IMR-90 (cell line): Measurements from ENCODE around the gene SLC23A2. TPM values are rescaled to one million over a fixed set of nuclear protein-coding genes. Genes with fewer than 3 reads are reported as not detected.
A peak's percentile ranks its signal among the peaks of the same experiment; 100 is the strongest.

Source experiments
- ATAC-seq: fragments of 200-7000 bp; cut with Tn5 transposase; 2 replicates; pipeline ENCODE4 v1.9.1; 2020; ENCODE audit warnings: low read depth, mild to moderate bottlenecking, moderate library complexity
- BruUV-seq: library from RNA; stranded (reverse); fragments of 400-500 nt; replicated peaks from 2 replicates; lab custom pipeline; 2021; lab: Mats Ljungman, UMichigan
- CTCF ChIA-PET: fragments of 300-600 bp; formaldehyde crosslinking; extraction: SDS; loops from one replicate; lab custom pipeline; 2021; ENCODE audit warnings: antibody characterized with exemption; lab: Yijun Ruan, JAX
- POLR2A ChIA-PET: fragments of 300-600 bp; sonication (Branson Sonifier 250); formaldehyde crosslinking; loops from one replicate; lab custom pipeline; 2022; ENCODE audit warnings: antibody characterized with exemption; ENCODE audit not compliant: unreplicated experiment; lab: Charles Lee
- DNase-seq: peaks from one replicate; pipeline ENCODE4 v3.0.0; 2013
- H2AFZ ChIP-seq: replicated peaks from 2 replicates; pipeline ENCODE3; 2013; ENCODE audit warnings: low read length, mild to moderate bottlenecking; ENCODE audit not compliant: poor library complexity
- H2AK5ac ChIP-seq: 2 replicates; pipeline ENCODE4 v1.6.1; 2013; ENCODE audit warnings: low read depth, low read length, inconsistent platforms
- H2AK9ac ChIP-seq: replicated peaks from 2 replicates; pipeline ENCODE3; 2013; ENCODE audit warnings: mild to moderate bottlenecking, low read depth, low read length, moderate library complexity; ENCODE audit not compliant: poor library complexity
- H2BK120ac ChIP-seq: 2 replicates; pipeline ENCODE4 v1.6.1; 2013; ENCODE audit warnings: low read depth, low read length, inconsistent platforms
- H2BK15ac ChIP-seq: 3 replicates; pipeline ENCODE4 v1.6.1; 2013; ENCODE audit warnings: low read depth, low read length, inconsistent platforms
- H2BK20ac ChIP-seq: 2 replicates; pipeline ENCODE4 v1.6.1; 2013; ENCODE audit warnings: low read depth, mild to moderate bottlenecking, inconsistent platforms, low read length, moderate library complexity
- H2BK5ac ChIP-seq: 2 replicates; pipeline ENCODE4 v1.6.1; 2013; ENCODE audit warnings: mild to moderate bottlenecking, low read depth, low read length, inconsistent platforms; ENCODE audit not compliant: poor library complexity, severe bottlenecking
- H3K14ac ChIP-seq: replicated peaks from 2 replicates; pipeline ENCODE4 v1.6.1; 2013; ENCODE audit warnings: low read depth, low read length, inconsistent platforms
- H3K18ac ChIP-seq: 2 replicates; pipeline ENCODE4 v1.6.1; 2013; ENCODE audit warnings: low read depth, low read length, control low read depth
- H3K23ac ChIP-seq: 2 replicates; pipeline ENCODE4 v1.6.1; 2013; ENCODE audit warnings: low read depth, low read length, inconsistent platforms
- H3K27ac ChIP-seq: 2 replicates; pipeline ENCODE4 v1.5.1; 2013; ENCODE audit warnings: mild to moderate bottlenecking, control low read depth, low read length; ENCODE audit not compliant: insufficient read depth
- H3K27me3 ChIP-seq: 2 replicates; pipeline ENCODE4 v1.6.1; 2013; ENCODE audit warnings: low read length; ENCODE audit not compliant: control insufficient read depth, insufficient read depth
- H3K36me3 ChIP-seq: 2 replicates; pipeline ENCODE4 v1.6.1; 2013; ENCODE audit warnings: low read length, mixed read lengths; ENCODE audit not compliant: control insufficient read depth, insufficient read depth
- H3K4ac ChIP-seq: 2 replicates; pipeline ENCODE4 v1.6.1; 2013; ENCODE audit warnings: low read depth, low read length, inconsistent platforms
- H3K4me1 ChIP-seq: 2 replicates; pipeline ENCODE4 v1.6.1; 2013; ENCODE audit warnings: low read length, mixed read lengths; ENCODE audit not compliant: control insufficient read depth, insufficient read depth
- H3K4me2 ChIP-seq: 2 replicates; pipeline ENCODE4 v1.6.1; 2013; ENCODE audit warnings: low read depth, mild to moderate bottlenecking, control low read depth, low read length, moderate library complexity
- H3K4me3 ChIP-seq: 2 replicates; pipeline ENCODE4 v1.5.1; 2013; ENCODE audit warnings: low read depth, mild to moderate bottlenecking, control low read depth, low read length, moderate library complexity; ENCODE audit not compliant: insufficient read depth
- H3K56ac ChIP-seq: 2 replicates; pipeline ENCODE4 v1.6.1; 2013; ENCODE audit warnings: low read length, inconsistent platforms; ENCODE audit not compliant: insufficient read depth; ENCODE audit errors: extremely low read depth
- H3K79me1 ChIP-seq, 2 experiments: 2 replicates each; pipeline ENCODE4 v1.6.1; 2013; ENCODE audit warnings: low read length in 2 of 2, inconsistent platforms in 1 of 2, low read depth in 1 of 2
- H3K9ac ChIP-seq: 2 replicates; pipeline ENCODE4 v1.6.1; 2013; ENCODE audit warnings: low read depth, low read length, control low read depth
- H3K9me1 ChIP-seq: 2 replicates; pipeline ENCODE4 v1.6.1; 2013; ENCODE audit warnings: low read length, inconsistent platforms; ENCODE audit not compliant: insufficient read depth
- H3K9me3 ChIP-seq: 2 replicates; pipeline ENCODE4 v1.6.1; 2013; ENCODE audit warnings: low read length; ENCODE audit not compliant: control insufficient read depth, insufficient read depth
- H4K20me1 ChIP-seq: 2 replicates; pipeline ENCODE4 v1.6.1; 2013; ENCODE audit warnings: low read length, inconsistent platforms; ENCODE audit not compliant: insufficient read depth
- H4K5ac ChIP-seq: 2 replicates; pipeline ENCODE4 v1.6.1; 2013; ENCODE audit warnings: mild to moderate bottlenecking, low read depth, low read length, control low read depth
- H4K8ac ChIP-seq, 2 experiments: 2 replicates each; pipeline ENCODE4 v1.6.1; 2013; ENCODE audit warnings: low read depth in 2 of 2, low read length in 2 of 2, control low read depth in 1 of 2, inconsistent platforms in 1 of 2
- H4K91ac ChIP-seq: 2 replicates; pipeline ENCODE4 v1.6.1; 2013; ENCODE audit warnings: low read depth, low read length, inconsistent platforms; ENCODE audit not compliant: insufficient read depth
- BHLHE40 ChIP-seq: fragments of 150-350 bp; IDR thresholded peaks from 2 replicates; pipeline ENCODE4 v1.6.1; 2016; ENCODE audit warnings: mild to moderate bottlenecking, low read depth, low read length
- CEBPB ChIP-seq: IDR thresholded peaks from 2 replicates; pipeline ENCODE4 v1.6.1; 2012; ENCODE audit warnings: low read depth, low read length, improper control_type of control experiment
- MAFK ChIP-seq: IDR thresholded peaks from 2 replicates; pipeline ENCODE4 v1.6.1; 2012; ENCODE audit warnings: low read depth, low read length, improper control_type of control experiment
- MAZ ChIP-seq: IDR thresholded peaks from 2 replicates; pipeline ENCODE4 v1.6.1; 2012; ENCODE audit warnings: low read depth, mild to moderate bottlenecking, low read length, improper control_type of control experiment, moderate library complexity, borderline replicate concordance
- MXI1 ChIP-seq: IDR thresholded peaks from 2 replicates; pipeline ENCODE4 v1.6.1; 2012; ENCODE audit warnings: low read depth, mild to moderate bottlenecking, low read length, moderate library complexity, borderline replicate concordance
- NFE2L2 ChIP-seq: fragments of 150-350 bp; IDR thresholded peaks from 2 replicates; pipeline ENCODE4 v1.6.1; 2016; ENCODE audit warnings: low read depth, mild to moderate bottlenecking, low read length
- POLR2A ChIP-seq: IDR thresholded peaks from 2 replicates; pipeline ENCODE4 v1.6.1; 2012; ENCODE audit warnings: mild to moderate bottlenecking, low read depth, low read length
- RAD21 ChIP-seq: IDR thresholded peaks from 2 replicates; pipeline ENCODE4 v1.6.1; 2012; ENCODE audit warnings: low read length, improper control_type of control experiment
- RCOR1 ChIP-seq: IDR thresholded peaks from 2 replicates; pipeline ENCODE4 v1.6.1; 2012; ENCODE audit warnings: mild to moderate bottlenecking, low read length, improper control_type of control experiment; ENCODE audit not compliant: insufficient replicate concordance
- RFX5 ChIP-seq: IDR thresholded peaks from 2 replicates; pipeline ENCODE4 v1.8.0; 2012; ENCODE audit warnings: low read depth, mild to moderate bottlenecking, low read length, moderate library complexity
- SMC3 ChIP-seq: fragments of 150-350 bp; IDR thresholded peaks from 2 replicates; pipeline ENCODE4 v1.6.1; 2016; ENCODE audit warnings: low read depth, mild to moderate bottlenecking, antibody characterized with exemption, low read length, moderate library complexity
- WGBS, 2 experiments: methylation state at CpG; one replicate each; pipeline versions ENCODE4 v1.1.5 to v1.1.7; 2013; ENCODE audit warnings: missing lambda C conversion rate in 2 of 2; ENCODE audit not compliant: insufficient read length in 1 of 2; ENCODE audit errors: extremely low coverage in 2 of 2; 5-methylcytosine and 5-hydroxymethylcytosine counted together
- dilution Hi-C: fragments of 300-500 bp; cut with HindIII; formaldehyde crosslinking; loops from one replicate; pipeline ENCODE4 v1.14.3; 2018; ENCODE audit warnings: low sequenced_read_pairs; ENCODE audit not compliant: unreplicated experiment
- in situ Hi-C: fragments of 300-500 bp; cut with MboI; formaldehyde crosslinking; loops from 3 replicates; pipeline ENCODE4 v1.14.3; 2019; ENCODE audit warnings: low sequenced_read_pairs, inconsistent platforms, mixed read lengths
- intact Hi-C: fragments of 100-400 bp; cut with micrococcal nuclease; formaldehyde crosslinking; loops from 2 replicates; pipeline ENCODE4 v1.10.0; 2022
- polyA plus RNA-seq, 3 experiments: library from polyadenylated mRNA; depleted of rRNA; stranded (reverse); fragments of >200 nt; gene quantifications; 2 replicates each; pipeline ENCODE4 v1.2.3, GENCODE V29; 2012; ENCODE audit warnings: low replicate concordance in 1 of 3
- total RNA-seq: library from RNA; depleted of rRNA; stranded (reverse); fragments of >200 nt; gene quantifications from 2 replicates; pipeline ENCODE4 v1.2.3, GENCODE V29; 2012
- TF ChIP-seq, protein P1 (sequence below): fragments of 150-350 bp; IDR thresholded peaks from 2 replicates; pipeline ENCODE4 v1.6.1; 2016; ENCODE audit warnings: low read depth, mild to moderate bottlenecking, low read length, moderate library complexity, borderline replicate concordance
- TF ChIP-seq, protein P2 (sequence below): fragments of 150-350 bp; IDR thresholded peaks from 2 replicates; pipeline ENCODE4 v1.6.1; 2017; ENCODE audit warnings: mild to moderate bottlenecking, antibody characterized with exemption, low read length, low read depth
- TF ChIP-seq, protein P3 (sequence below): conservative IDR thresholded peaks from 2 replicates; pipeline ENCODE4 v1.5.1; 2012; ENCODE audit warnings: mild to moderate bottlenecking, low read depth, low read length, improper control_type of control experiment

Gene SLC23A2
- total and polyA plus RNA-seq, 2 of the 4 experiments (the other 2 are of a cell fraction), result 10.2 to 14.4 TPM

DNA sequence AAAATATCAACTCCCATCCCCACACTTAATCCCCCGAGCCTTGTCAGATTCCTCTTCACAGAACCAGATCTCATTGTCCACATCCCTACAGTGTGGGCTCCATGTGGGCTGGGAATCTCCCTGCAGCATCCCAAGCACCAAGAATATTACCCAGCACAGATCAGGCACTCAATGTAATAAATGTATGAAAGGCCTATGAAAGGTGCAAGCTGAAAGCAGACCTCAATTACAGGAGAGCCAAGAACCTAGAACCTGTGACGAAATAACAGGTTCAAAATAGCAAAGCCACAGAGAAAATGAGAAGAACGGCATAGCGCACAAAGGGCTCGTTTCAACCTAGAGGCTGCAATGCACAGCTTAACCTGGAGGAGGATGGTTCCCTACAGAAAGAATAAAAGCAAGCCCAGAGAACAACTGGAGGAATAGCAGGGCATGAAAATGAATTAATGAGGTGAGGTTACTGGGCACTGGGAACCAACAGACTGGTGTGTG, 3.1 kb downstream of the SLC23A2 start:
- Histone ChIP-seq H2AK5ac (no peak overlapping the region), H4K91ac (no peak overlapping the region), H3K9me1 (peaks cover 21% of the 10 kb centered on the region), H3K14ac (no peak overlapping the region), H2AK9ac (peak overlapping the region; percentile 56), H2BK5ac (no peak overlapping the region), H3K9me3 (no peaks in the 10 kb centered on the region), H3K4ac (no peak overlapping the region), H3K23ac (peak overlapping the region; percentile 33; the same call in 1 of the 2 replicates), H2BK15ac (no peak overlapping the region), H3K4me2 (no peak overlapping the region), H3K36me3 (no peaks in the 10 kb centered on the region), H3K18ac (no peak overlapping the region), H3K79me1 (peaks cover 25 to 64% of the 10 kb centered on the region in 2 experiments; a peak in 3 of 4 replicates), H3K9ac (no peak overlapping the region), H4K8ac (no peak overlapping the region), H3K27me3 (no peaks in the 10 kb centered on the region), H3K56ac (no peak overlapping the region), H3K4me3 (no peak overlapping the region), H4K20me1 (peaks cover 51% of the 10 kb centered on the region), H2BK20ac (no peak overlapping the region), H2BK120ac (no peak overlapping the region), H4K5ac (no peak overlapping the region), H3K4me1 (peaks cover 6% of the 10 kb centered on the region; the same call in 1 of the 2 replicates), H2AFZ (no peak overlapping the region), H3K27ac (no peak overlapping the region)
- WGBS, 2 experiments, result 89% methylated on average over 4 of the region's 5 CpGs; no CpG with 5 or more reads in 1 of the 2 experiments
- dilution Hi-C loops (no loop called here), in situ Hi-C loops (no loop called here), intact Hi-C loops (no loop called here)
- no TSS peak for BruUV-seq
- ChIA-PET CTCF (interaction anchor here (0.6 kb wide), 1 partner anchor 68 kb away, joined by 3 read pairs; no protein-coding TSS in a partner anchor), POLR2A (no interaction called here)
- ATAC-seq, result no peak
- TF ChIP-seq, protein P1, sequence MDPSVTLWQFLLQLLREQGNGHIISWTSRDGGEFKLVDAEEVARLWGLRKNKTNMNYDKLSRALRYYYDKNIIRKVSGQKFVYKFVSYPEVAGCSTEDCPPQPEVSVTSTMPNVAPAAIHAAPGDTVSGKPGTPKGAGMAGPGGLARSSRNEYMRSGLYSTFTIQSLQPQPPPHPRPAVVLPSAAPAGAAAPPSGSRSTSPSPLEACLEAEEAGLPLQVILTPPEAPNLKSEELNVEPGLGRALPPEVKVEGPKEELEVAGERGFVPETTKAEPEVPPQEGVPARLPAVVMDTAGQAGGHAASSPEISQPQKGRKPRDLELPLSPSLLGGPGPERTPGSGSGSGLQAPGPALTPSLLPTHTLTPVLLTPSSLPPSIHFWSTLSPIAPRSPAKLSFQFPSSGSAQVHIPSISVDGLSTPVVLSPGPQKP, result no peak
- TF ChIP-seq, protein P2, sequence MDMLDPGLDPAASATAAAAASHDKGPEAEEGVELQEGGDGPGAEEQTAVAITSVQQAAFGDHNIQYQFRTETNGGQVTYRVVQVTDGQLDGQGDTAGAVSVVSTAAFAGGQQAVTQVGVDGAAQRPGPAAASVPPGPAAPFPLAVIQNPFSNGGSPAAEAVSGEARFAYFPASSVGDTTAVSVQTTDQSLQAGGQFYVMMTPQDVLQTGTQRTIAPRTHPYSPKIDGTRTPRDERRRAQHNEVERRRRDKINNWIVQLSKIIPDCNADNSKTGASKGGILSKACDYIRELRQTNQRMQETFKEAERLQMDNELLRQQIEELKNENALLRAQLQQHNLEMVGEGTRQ, result no peak
- TF ChIP-seq NFE2L2, result no peak
- no peak for TF ChIP-seq RAD21
- TF ChIP-seq POLR2A, result no peak
- no peak for TF ChIP-seq RCOR1
- no peak for TF ChIP-seq MAFK
- no peak for TF ChIP-seq MAZ
- TF ChIP-seq SMC3, result no peak
- TF ChIP-seq BHLHE40, result no peak
- no peak for TF ChIP-seq CEBPB
- TF ChIP-seq, protein P3, sequence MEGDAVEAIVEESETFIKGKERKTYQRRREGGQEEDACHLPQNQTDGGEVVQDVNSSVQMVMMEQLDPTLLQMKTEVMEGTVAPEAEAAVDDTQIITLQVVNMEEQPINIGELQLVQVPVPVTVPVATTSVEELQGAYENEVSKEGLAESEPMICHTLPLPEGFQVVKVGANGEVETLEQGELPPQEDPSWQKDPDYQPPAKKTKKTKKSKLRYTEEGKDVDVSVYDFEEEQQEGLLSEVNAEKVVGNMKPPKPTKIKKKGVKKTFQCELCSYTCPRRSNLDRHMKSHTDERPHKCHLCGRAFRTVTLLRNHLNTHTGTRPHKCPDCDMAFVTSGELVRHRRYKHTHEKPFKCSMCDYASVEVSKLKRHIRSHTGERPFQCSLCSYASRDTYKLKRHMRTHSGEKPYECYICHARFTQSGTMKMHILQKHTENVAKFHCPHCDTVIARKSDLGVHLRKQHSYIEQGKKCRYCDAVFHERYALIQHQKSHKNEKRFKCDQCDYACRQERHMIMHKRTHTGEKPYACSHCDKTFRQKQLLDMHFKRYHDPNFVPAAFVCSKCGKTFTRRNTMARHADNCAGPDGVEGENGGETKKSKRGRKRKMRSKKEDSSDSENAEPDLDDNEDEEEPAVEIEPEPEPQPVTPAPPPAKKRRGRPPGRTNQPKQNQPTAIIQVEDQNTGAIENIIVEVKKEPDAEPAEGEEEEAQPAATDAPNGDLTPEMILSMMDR, result no peak
- no peak for TF ChIP-seq MXI1
- TF ChIP-seq RFX5, result no peak
- DNase-seq, result no peak
